Fibroblast of lung (primary cell): Measurements from ENCODE around the gene CAB39L.

Source experiments
- CTCF ChIP-seq, 2 donors: IDR thresholded peaks in 1 of 2; conservative IDR thresholded peaks in 1 of 2; 1 replicate in 1 of 2; 2 replicates in 1 of 2; pipeline ENCODE4 v1.5.1; 2011 to 2012; ENCODE audit warnings: low read length in 2 of 2, control low read depth in 1 of 2, inconsistent platforms in 1 of 2, low read depth in 1 of 2, mild to moderate bottlenecking in 1 of 2
- EZH2 ChIP-seq: IDR thresholded peaks from 2 replicates; pipeline ENCODE4 v1.5.1; 2012; ENCODE audit warnings: low read length, control low read depth, mild to moderate bottlenecking; ENCODE audit errors: missing control alignments

DNA sequence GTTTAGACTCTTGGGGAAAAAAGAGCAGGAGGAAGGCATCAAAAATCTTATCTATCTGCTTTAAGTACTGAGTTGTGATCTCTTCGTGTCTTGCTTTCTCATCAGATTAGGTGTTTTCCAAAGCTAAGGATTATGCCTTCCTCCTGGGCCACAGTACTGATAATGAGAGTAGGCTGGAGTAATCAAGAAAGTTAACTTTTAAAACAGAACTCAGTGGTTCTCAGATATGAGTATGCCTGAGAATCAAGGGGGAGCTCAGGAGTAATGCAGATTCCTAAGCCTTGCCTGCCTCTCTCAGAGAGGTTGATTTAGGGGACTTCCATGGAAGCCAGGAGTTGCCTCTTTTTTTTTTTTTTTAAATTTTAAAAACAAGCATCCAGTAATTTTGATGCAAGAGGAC, 172.6 kb downstream of the CAB39L start:
- TF ChIP-seq CTCF (conservative IDR thresholded peaks at IDR 0.05 in 1 of 2, IDR thresholded peaks at IDR 0.05 in 1 of 2; ENCODE audit: low read depth in 1 of 2, low read length in 2 of 2) (no peak), EZH2 (no peak)
